Sigmoid colon (tissue), 7 donors: ENCODE data around the gene PPDPF. TPM values are rescaled to one million over a fixed set of nuclear protein-coding genes. Genes with fewer than 3 reads are reported as not detected.

Experiments used
- DNase-seq: peaks from one replicate; pipeline ENCODE4 v3.0.0-alpha.2; 2019
- H3K27ac ChIP-seq, 4 donors: fragments of 200-600 bp; sonication (generic); one replicate each; pipeline ENCODE4 v1.5.1; 2016 to 2019; ENCODE audit warnings: mild to moderate bottlenecking in 1 of 4
- H3K27me3 ChIP-seq, 3 donors: fragments of 200-600 bp; sonication (generic); one replicate each; pipeline ENCODE4 v1.5.1; 2019; ENCODE audit warnings: mild to moderate bottlenecking in 1 of 3
- H3K36me3 ChIP-seq, 4 donors: fragments of 200-600 bp; sonication (generic); one replicate each; pipeline ENCODE4 v1.5.1; 2016 to 2019
- H3K4me1 ChIP-seq, 4 donors: fragments of 200-600 bp; sonication (generic); one replicate each; pipeline ENCODE4 v1.5.1; 2017 to 2019
- H3K4me3 ChIP-seq, 4 donors: fragments of 200-600 bp; sonication (generic); one replicate each; pipeline ENCODE4 v1.5.1; 2017 to 2019; ENCODE audit warnings: mild to moderate bottlenecking in 2 of 4, moderate library complexity in 1 of 4
- H3K9me3 ChIP-seq, 4 donors: fragments of 200-600 bp in 3 of 4; sonication (generic) in 3 of 4; one replicate each; pipeline versions ENCODE4 v1.5.1 to v1.6.1; 2013 to 2019
- EP300 ChIP-seq, 4 donors: sonication (generic); formaldehyde crosslinking; IDR thresholded peaks; one replicate each; pipeline ENCODE4 v1.6.1; 2017; ENCODE audit warnings: antibody characterized with exemption in 4 of 4
- POLR2A ChIP-seq, 2 donors: fragments of 450-650 bp; IDR thresholded peaks; one replicate each; pipeline ENCODE4 v1.6.1; 2016; ENCODE audit warnings: antibody characterized with exemption in 2 of 2, mild to moderate bottlenecking in 2 of 2, moderate library complexity in 2 of 2
- POLR2AphosphoS5 ChIP-seq, 4 donors: sonication (generic); formaldehyde crosslinking; IDR thresholded peaks; one replicate each; pipeline ENCODE4 v1.6.1; 2017; ENCODE audit warnings: antibody characterized with exemption in 4 of 4
- WGBS, 2 donors: extraction: QIAGEN DNeasy Blood & Tissue Kit; methylation state at CpG; one replicate each; pipeline ENCODE4 v1.1.7; 2013; 5-methylcytosine and 5-hydroxymethylcytosine counted together
- intact Hi-C: fragments of 100-400 bp; cut with DNase I; formaldehyde crosslinking; loops from one replicate; pipeline ENCODE4 v1.15.1; 2023
- polyA plus RNA-seq, 3 donors: library from polyadenylated mRNA; stranded (reverse); fragments of 200-250 nt; gene quantifications; one replicate each; pipeline ENCODE4 v1.2.3, GENCODE V29; 2013
- total RNA-seq, 4 donors: library from RNA; depleted of rRNA; stranded (reverse); fragments of >200 nt; gene quantifications; one replicate each; pipeline ENCODE4 v1.1.0, GENCODE V29; 2016
- TF ChIP-seq, protein P1 (sequence below), 4 experiments: fragments of 450-650 bp in 3 of 4; fragments of 200-600 bp in 1 of 4; IDR thresholded peaks; one replicate each; pipeline ENCODE4 v1.5.1; 2016 to 2019; ENCODE audit warnings: antibody characterized with exemption in 4 of 4, mild to moderate bottlenecking in 3 of 4, moderate library complexity in 2 of 4
- donor health status: healthy with polysubstance abuse.
- donor health status: Bipolar disorder and iron deficiency.
- donor health status: healthy.

The PPDPF gene
- total and polyA plus RNA-seq, 7 donors = 82.8 to 1,688 (median 244) TPM

DNA sequence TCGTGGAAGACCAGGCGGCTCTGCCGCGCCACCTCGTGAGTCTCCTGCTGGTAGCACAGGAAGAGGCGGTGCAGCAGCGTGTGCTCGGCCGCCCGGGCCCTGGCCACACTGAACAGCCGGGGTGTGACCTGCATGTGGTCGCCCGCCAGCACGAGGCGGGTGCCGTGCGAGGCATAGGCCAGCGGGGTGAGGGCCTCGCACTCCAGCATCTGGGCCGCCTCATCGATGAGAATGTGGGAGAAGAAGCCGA is 46.5 kb downstream of the PPDPF start:
- no peaks in the 10 kb centered on the region for H3K9me3 ChIP-seq
- no peak overlapping the region for H3K4me3 ChIP-seq
- no peak for DNase-seq
- no peak for TF ChIP-seq EP300 (IDR thresholded peaks at IDR 0.05)
- no peak for TF ChIP-seq POLR2AphosphoS5 (IDR thresholded peaks at IDR 0.05)
- TF ChIP-seq, protein P1, sequence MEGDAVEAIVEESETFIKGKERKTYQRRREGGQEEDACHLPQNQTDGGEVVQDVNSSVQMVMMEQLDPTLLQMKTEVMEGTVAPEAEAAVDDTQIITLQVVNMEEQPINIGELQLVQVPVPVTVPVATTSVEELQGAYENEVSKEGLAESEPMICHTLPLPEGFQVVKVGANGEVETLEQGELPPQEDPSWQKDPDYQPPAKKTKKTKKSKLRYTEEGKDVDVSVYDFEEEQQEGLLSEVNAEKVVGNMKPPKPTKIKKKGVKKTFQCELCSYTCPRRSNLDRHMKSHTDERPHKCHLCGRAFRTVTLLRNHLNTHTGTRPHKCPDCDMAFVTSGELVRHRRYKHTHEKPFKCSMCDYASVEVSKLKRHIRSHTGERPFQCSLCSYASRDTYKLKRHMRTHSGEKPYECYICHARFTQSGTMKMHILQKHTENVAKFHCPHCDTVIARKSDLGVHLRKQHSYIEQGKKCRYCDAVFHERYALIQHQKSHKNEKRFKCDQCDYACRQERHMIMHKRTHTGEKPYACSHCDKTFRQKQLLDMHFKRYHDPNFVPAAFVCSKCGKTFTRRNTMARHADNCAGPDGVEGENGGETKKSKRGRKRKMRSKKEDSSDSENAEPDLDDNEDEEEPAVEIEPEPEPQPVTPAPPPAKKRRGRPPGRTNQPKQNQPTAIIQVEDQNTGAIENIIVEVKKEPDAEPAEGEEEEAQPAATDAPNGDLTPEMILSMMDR (IDR thresholded peaks at IDR 0.05) = no peak
- no peak for TF ChIP-seq POLR2A (IDR thresholded peaks at IDR 0.05)
- intact Hi-C loops = no loop called here
- no peaks in the 10 kb centered on the region for H3K27me3 ChIP-seq
- H3K27ac ChIP-seq = no peak overlapping the region
- peaks cover 0 to 2% (median 0%) of the 10 kb centered on the region in 4 donors for H3K4me1 ChIP-seq
- H3K36me3 ChIP-seq = peaks cover 4 to 37% (median 20%) of the 10 kb centered on the region in 4 donors
- 88 to 92% methylated on average over 22 of the region's 22 CpGs for WGBS, 2 donors

DNA sequence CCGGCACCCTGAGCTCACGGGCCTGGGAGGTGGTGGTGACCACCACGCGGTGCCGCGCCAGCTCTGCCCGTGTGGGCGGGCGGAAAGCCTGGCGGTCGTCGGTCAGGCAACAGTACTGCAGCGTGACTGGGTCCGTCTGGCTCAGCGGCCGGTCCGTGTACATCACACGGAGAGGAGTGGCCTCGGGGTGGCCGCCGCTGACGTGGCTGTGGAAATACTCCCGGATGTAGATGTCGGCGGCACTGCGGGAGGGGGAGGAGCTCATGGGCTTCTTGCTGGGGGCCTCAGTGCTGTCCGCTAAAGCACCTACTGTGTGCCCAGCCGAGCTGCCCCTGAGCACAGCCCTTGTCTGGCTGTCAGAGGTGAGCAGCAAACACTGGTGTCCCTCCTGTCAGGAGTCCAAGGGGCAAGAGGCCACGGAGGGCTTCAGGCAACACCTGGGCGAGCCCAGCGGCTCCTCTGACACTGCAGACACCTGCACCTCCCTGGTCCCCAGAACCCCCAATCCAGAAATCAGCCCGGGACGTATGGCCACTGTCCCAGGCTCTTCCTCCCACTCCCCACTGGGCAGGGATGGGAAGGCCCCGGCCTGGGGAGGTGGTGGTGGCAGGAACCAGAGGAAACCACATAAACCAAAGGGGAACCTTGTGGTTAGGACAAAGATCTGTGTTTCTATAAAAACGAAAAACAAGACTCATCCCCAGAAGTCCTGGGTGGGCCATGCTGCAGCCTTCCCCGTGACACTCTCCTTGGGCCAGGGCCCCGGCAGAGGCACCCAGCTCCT is 47.0 kb downstream of the PPDPF start:
- no peaks in the 10 kb centered on the region for H3K9me3 ChIP-seq
- no peaks in the 10 kb centered on the region for H3K27me3 ChIP-seq
- intact Hi-C loops = no loop called here
- WGBS, 2 donors = 66 to 80% methylated on average over 37 of the region's 37 CpGs
- no peak overlapping the region for H3K4me3 ChIP-seq
- H3K4me1 ChIP-seq = peaks cover 0 to 7% (median under 1%) of the 10 kb centered on the region in 4 donors
- H3K27ac ChIP-seq = no peak overlapping the region
- TF ChIP-seq EP300 (IDR thresholded peaks at IDR 0.05) (no peak), POLR2A (IDR thresholded peaks at IDR 0.05) (no peak), POLR2AphosphoS5 (IDR thresholded peaks at IDR 0.05) (no peak)
- TF ChIP-seq, protein P1 (IDR thresholded peaks at IDR 0.05) = no peak
- no peak for DNase-seq
- H3K36me3 ChIP-seq = peaks cover 0 to 37% (median 15%) of the 10 kb centered on the region in 4 donors

DNA sequence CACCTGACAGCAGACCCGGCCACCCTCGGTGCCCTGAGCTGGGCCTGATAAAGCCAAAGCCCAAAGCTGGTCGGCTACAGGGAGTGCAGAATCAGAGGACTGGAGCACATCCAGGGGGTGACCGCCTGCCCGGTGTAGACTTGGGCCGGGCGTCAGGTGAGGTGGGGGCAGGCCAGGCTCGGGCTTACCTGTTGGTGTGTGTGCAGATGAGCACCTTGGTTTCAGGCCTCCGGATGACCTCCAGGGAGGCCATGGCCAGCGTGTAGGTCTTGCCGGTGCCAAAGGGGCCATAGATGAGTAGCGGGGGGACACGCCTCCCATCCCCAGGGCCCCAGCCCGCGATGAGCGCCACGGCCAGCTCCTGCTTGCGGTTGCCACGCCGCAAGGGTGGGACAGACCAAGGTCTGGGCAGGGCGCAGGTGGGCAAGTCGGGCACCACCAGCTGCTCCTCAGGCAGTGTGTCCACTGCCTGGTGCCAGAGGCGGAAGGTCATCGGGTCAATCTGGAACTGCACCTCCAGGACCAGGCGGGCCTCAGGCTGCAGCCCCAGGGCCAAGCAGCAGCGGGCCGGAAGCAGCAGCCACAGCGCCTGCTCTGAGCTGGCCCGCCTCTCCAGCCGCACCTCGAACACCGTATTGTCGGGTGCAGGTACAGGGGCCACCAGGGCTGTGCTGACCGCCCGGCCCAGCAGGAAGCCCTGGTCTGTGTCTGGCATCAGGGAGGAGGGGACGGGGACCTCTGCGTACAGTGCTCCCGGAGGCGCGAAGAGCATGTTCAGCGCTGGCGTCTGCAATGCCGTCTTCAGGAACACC is 47.8 kb downstream of the PPDPF start:
- intact Hi-C loops = no loop called here
- H3K27ac ChIP-seq = no peak overlapping the region
- peaks cover 0 to 32% (median 11%) of the 10 kb centered on the region in 4 donors for H3K36me3 ChIP-seq

DNA sequence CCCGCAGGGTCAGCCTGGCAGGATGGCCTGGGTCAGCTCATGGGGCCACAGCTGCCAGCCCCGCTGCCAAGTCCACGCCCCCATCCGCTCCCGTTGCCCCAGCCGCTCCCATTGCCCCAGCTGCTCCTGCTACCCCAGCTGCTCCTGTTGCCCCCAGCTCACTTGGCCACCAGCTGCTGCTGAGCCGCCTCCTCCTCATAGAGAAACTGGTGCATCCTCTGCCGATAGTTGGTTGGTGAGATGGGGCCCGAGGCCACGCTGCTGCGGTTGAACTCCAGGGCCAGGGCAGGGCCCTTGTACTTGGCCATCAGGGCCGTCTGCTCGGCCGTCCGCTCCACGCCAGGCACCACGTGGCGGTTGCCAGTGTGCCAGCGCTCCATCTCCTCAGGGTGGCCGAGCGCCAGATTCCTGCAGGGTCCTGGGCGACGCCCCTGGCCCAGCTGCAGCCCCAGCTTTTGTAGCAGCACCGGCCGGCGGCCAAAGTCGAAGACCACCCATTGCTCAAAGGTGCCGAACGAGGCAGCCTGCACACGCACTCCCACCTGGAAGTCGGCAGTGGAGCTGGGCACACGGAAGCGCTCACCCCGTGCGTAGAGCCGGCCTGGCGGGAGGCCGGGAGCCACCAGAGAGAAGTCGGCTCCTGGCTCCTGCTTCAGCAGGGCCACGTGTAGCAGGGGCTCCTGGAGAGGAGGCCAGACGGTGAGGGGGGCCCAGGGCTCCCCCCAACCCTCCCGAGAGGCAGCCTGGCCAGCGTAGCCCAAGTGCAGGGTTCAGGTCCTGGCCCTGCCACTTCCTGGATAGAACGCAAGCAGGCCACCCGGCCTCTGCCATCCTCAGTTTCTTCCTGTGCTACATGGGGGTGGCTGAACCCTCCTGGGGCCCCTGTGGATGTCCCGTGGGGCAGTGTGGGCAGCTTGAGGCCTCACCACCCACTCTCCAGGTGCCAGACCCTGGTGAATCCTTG is 48.7 kb downstream of the PPDPF start:
- no peak for DNase-seq
- Histone ChIP-seq H3K4me1 (peaks cover 0 to 22% (median 13%) of the 10 kb centered on the region in 4 donors), H3K27ac (no peak overlapping the region), H3K36me3 (peaks cover 0 to 24% (median 2%) of the 10 kb centered on the region in 4 donors), H3K9me3 (no peaks in the 10 kb centered on the region), H3K4me3 (no peak overlapping the region), H3K27me3 (no peaks in the 10 kb centered on the region)
- TF ChIP-seq, protein P1 (IDR thresholded peaks at IDR 0.05) = no peak
- TF ChIP-seq POLR2A (IDR thresholded peaks at IDR 0.05) (no peak), POLR2AphosphoS5 (IDR thresholded peaks at IDR 0.05) (no peak), EP300 (IDR thresholded peaks at IDR 0.05) (no peak)
- 90 to 91% methylated on average over 46 of the region's 46 CpGs for WGBS, 2 donors
- intact Hi-C loops = no loop called here

More for the DNA sequence above, 47.8 kb downstream of the PPDPF start:
- 64 to 84% methylated on average over 43 of the region's 43 CpGs for WGBS, 2 donors
- H3K27me3 ChIP-seq = no peaks in the 10 kb centered on the region
- H3K4me1 ChIP-seq = peaks cover 0 to 15% (median 8%) of the 10 kb centered on the region in 4 donors
- no peak overlapping the region for H3K4me3 ChIP-seq
- DNase-seq = no peak
- no peaks in the 10 kb centered on the region for H3K9me3 ChIP-seq
- TF ChIP-seq POLR2A (IDR thresholded peaks at IDR 0.05) (no peak), EP300 (IDR thresholded peaks at IDR 0.05) (no peak), POLR2AphosphoS5 (IDR thresholded peaks at IDR 0.05) (no peak)
- TF ChIP-seq, protein P1 (IDR thresholded peaks at IDR 0.05) = no peak
